HCT116 (cell line): Measurements from ENCODE around the gene ZDBF2. TPM values are rescaled to one million over a fixed set of nuclear protein-coding genes. Genes with fewer than 3 reads are reported as not detected.

Experiments
- ATAC-seq: fragments of 200-7000 bp; cut with Tn5 transposase; 2 replicates; pipeline ENCODE4 v1.9.1; 2020; ENCODE audit warnings: mild to moderate bottlenecking, moderate library complexity
- BruUV-seq: library from RNA; stranded (reverse); fragments of 400-500 nt; replicated peaks from 2 replicates; lab custom pipeline; 2021; lab: Mats Ljungman, UMichigan
- CTCF ChIA-PET: fragments of 300-600 bp; sonication (Branson Sonifier 250); formaldehyde crosslinking; loops from one replicate; lab custom pipeline; 2021; ENCODE audit warnings: antibody characterized with exemption; lab: Charles Lee
- POLR2A ChIA-PET: fragments of 300-600, 350-600 bp; sonication (Branson Sonifier 250); formaldehyde crosslinking; loops from one replicate; lab custom pipeline; 2021; ENCODE audit warnings: antibody characterized with exemption; lab: Charles Lee
- RAD21 ChIA-PET, 2 experiments: fragments of 300-600 bp; sonication (Branson Sonifier 250); formaldehyde crosslinking; loops; one replicate each; lab custom pipeline; 2023; ENCODE audit warnings: low total read pairs in 2 of 2; ENCODE audit not compliant: uncharacterized antibody in 2 of 2, unreplicated experiment in 2 of 2, low non-redundant PET in 1 of 2; lab: Charles Lee
- DNase-seq: peaks from one replicate; pipeline ENCODE4 v3.0.0-alpha.2; 2010; ENCODE audit warnings: low read depth, low spot score
- H2AFZ ChIP-seq: fragments of 200-600 bp; shearing (Covaris generic), sonication (generic); 2 replicates; pipeline ENCODE4 v1.6.1; 2017; ENCODE audit warnings: low read depth, mixed run types, mixed read lengths, antibody characterized with exemption, low read length; ENCODE audit not compliant: poor library complexity, severe bottlenecking
- H3K27ac ChIP-seq: 2 replicates; pipeline ENCODE4 v1.5.1; 2012; ENCODE audit warnings: low read depth, low read length
- H3K27me3 ChIP-seq: fragments of 200-600 bp; sonication (generic); 2 replicates; pipeline ENCODE4 v1.6.1; 2016; ENCODE audit warnings: mixed run types, low read length, mixed read lengths; ENCODE audit not compliant: insufficient read depth
- H3K36me3 ChIP-seq, 2 experiments: fragments of 200-500 bp in 1 of 2; fragments of 200-600 bp in 1 of 2; sonication (Bioruptor generic) in 1 of 2; sonication (generic) in 1 of 2; 2 replicates each; pipeline versions ENCODE4 v1.5.1 to v1.6.1; 2014 to 2016; ENCODE audit warnings: low read length in 2 of 2, inconsistent platforms in 1 of 2, mixed read lengths in 1 of 2, mixed run types in 1 of 2; ENCODE audit not compliant: insufficient read depth in 2 of 2, control insufficient read depth in 1 of 2
- H3K4me1 ChIP-seq, 2 experiments: fragments of 200-600 bp in 1 of 2; sonication (generic) in 1 of 2; 2 replicates each; pipeline versions ENCODE4 v1.5.1 to v1.6.1; 2012 to 2017; ENCODE audit warnings: low read length in 2 of 2, inconsistent platforms in 1 of 2, mild to moderate bottlenecking in 1 of 2, mixed read lengths in 1 of 2, mixed run types in 1 of 2, moderate library complexity in 1 of 2; ENCODE audit not compliant: insufficient read depth in 2 of 2, control insufficient read depth in 1 of 2
- H3K4me2 ChIP-seq: fragments of 200-600 bp; sonication (generic); 2 replicates; pipeline ENCODE4 v1.6.1; 2017; ENCODE audit warnings: mixed run types, low read length, mixed read lengths
- H3K4me3 ChIP-seq, 2 experiments: fragments of 200-600 bp in 1 of 2; sonication (generic) in 1 of 2; replicated peaks in 1 of 2; 2 replicates each; pipeline ENCODE4 v1.5.1; 2011 to 2016; ENCODE audit warnings: low read length in 2 of 2, control low read depth in 1 of 2, low read depth in 1 of 2, mild to moderate bottlenecking in 1 of 2, mixed read lengths in 1 of 2, mixed run types in 1 of 2
- H3K79me2 ChIP-seq: fragments of 200-600 bp; sonication (generic); 2 replicates; pipeline ENCODE4 v1.6.1; 2017; ENCODE audit warnings: mild to moderate bottlenecking, mixed run types, low read length, moderate library complexity, mixed read lengths; ENCODE audit not compliant: insufficient read depth
- H3K9ac ChIP-seq: fragments of 200-600 bp; sonication (generic); 2 replicates; pipeline ENCODE4 v1.6.1; 2016; ENCODE audit warnings: low read length, mixed read lengths
- H3K9me2 ChIP-seq: fragments of 200-600 bp; sonication (generic), shearing (Covaris generic); 2 replicates; pipeline ENCODE4 v1.6.1; 2017; ENCODE audit warnings: mixed run types, mild to moderate bottlenecking, moderate library complexity; ENCODE audit not compliant: insufficient read depth
- H3K9me3 ChIP-seq, 2 experiments: fragments of 200-500 bp in 1 of 2; fragments of 200-600 bp in 1 of 2; sonication (Bioruptor generic) in 1 of 2; sonication (generic) in 1 of 2; 2 replicates each; pipeline ENCODE4 v1.6.1; 2014 to 2017; ENCODE audit warnings: low read length in 2 of 2, mixed read lengths in 2 of 2, inconsistent platforms in 1 of 2, low read depth in 1 of 2, mild to moderate bottlenecking in 1 of 2, mixed run types in 1 of 2, moderate library complexity in 1 of 2; ENCODE audit not compliant: control insufficient read depth in 1 of 2, insufficient read depth in 1 of 2
- H4K20me1 ChIP-seq: fragments of 200-600 bp; sonication (generic), shearing (Covaris generic); 2 replicates; pipeline ENCODE4 v1.6.1; 2017; ENCODE audit warnings: mixed run types, mild to moderate bottlenecking, moderate library complexity; ENCODE audit not compliant: insufficient read depth
- CEBPB ChIP-seq: IDR thresholded peaks from 2 replicates; pipeline ENCODE4 v1.6.1; 2012; ENCODE audit warnings: low read depth
- EGR1 ChIP-seq: IDR thresholded peaks from 2 replicates; pipeline ENCODE4 v1.6.1; 2012; ENCODE audit warnings: low read depth
- ELF1 ChIP-seq: IDR thresholded peaks from 2 replicates; pipeline ENCODE4 v1.6.1; 2012; ENCODE audit warnings: low read depth, borderline replicate concordance
- EZH2 ChIP-seq: fragments of 200-600 bp; sonication (generic); IDR thresholded peaks from 2 replicates; pipeline ENCODE4 v1.6.1; 2017; ENCODE audit warnings: antibody characterized with exemption, mixed run types
- JUND ChIP-seq: IDR thresholded peaks from 2 replicates; pipeline ENCODE4 v1.6.1; 2012
- POLR2A ChIP-seq: IDR thresholded peaks from 2 replicates; pipeline ENCODE4 v1.7.0; 2011; ENCODE audit warnings: borderline replicate concordance; ENCODE audit not compliant: insufficient read depth, insufficient read length; ENCODE audit errors: extremely low read depth
- POLR2AphosphoS5 ChIP-seq: IDR thresholded peaks from 2 replicates; pipeline ENCODE4 v1.6.1; 2011; ENCODE audit warnings: mild to moderate bottlenecking, low read depth, low read length, moderate library complexity
- RAD21 ChIP-seq: IDR thresholded peaks from 2 replicates; pipeline ENCODE4 v1.6.1; 2012; ENCODE audit warnings: low read depth, mild to moderate bottlenecking
- SIN3A ChIP-seq: IDR thresholded peaks from 2 replicates; pipeline ENCODE4 v1.6.1; 2012; ENCODE audit warnings: low read depth
- SP1 ChIP-seq: IDR thresholded peaks from 2 replicates; pipeline ENCODE4 v1.6.1; 2012; ENCODE audit warnings: low read depth
- YY1 ChIP-seq: IDR thresholded peaks from 2 replicates; pipeline ENCODE4 v1.6.1; 2011; ENCODE audit warnings: low read length, low read depth, moderate library complexity, mild to moderate bottlenecking; ENCODE audit not compliant: insufficient replicate concordance; ENCODE audit errors: extremely low read depth
- intact Hi-C: fragments of 100-400 bp; cut with micrococcal nuclease; formaldehyde crosslinking; loops from 2 replicates; pipeline ENCODE4 v1.10.0; 2022
- total RNA-seq: library from RNA; stranded (reverse); gene quantifications from one replicate; pipeline ENCODE4 v1.2.1, GENCODE V29; 2021; ENCODE audit not compliant: unreplicated experiment
- TF ChIP-seq, protein P1 (sequence below): IDR thresholded peaks from 2 replicates; pipeline ENCODE4 v1.6.1; 2012
- TF ChIP-seq, protein P2 (sequence below): IDR thresholded peaks from 2 replicates; pipeline ENCODE4 v1.6.1; 2012
- TF ChIP-seq, protein P3 (sequence below): IDR thresholded peaks from 2 replicates; pipeline ENCODE4 v1.6.1; 2012; ENCODE audit warnings: low read depth

Gene ZDBF2
- total RNA-seq, 1 experiment from 2014 or later, result 9.2 TPM

DNA sequence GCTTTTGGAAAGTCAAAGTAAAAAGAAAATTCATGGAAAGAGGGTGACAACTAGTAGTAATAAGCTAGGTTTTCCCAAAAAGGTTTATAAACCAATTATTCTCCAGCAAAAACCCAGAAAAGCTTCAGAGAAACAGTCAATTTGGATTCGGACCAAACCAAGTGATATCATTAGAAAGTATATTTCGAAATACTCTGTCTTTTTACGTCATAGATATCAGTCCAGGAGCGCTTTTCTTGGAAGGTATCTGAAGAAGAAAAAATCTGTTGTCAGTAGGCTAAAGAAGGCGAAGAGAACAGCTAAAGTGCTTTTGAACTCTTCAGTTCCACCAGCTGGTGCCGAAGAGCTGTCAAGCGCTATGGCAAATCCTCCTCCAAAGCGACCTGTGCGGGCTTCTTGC lies 36.6 kb downstream of the ZDBF2 start:
- POLR2A ChIA-PET, result interaction anchor here (1.5 kb wide), 1 partner anchor 11 kb away, joined by 3 read pairs; no protein-coding TSS in a partner anchor
- Histone ChIP-seq H3K36me3 (no peaks in the 10 kb centered on the region), H3K27me3 (no peaks in the 10 kb centered on the region), H3K4me1 (no peaks in the 10 kb centered on the region), H3K79me2 (no peaks in the 10 kb centered on the region), H3K9me2 (no peaks in the 10 kb centered on the region), H3K9me3 (no peaks in the 10 kb centered on the region), H3K27ac (no peak overlapping the region), H3K4me2 (no peak overlapping the region), H4K20me1 (no peaks in the 10 kb centered on the region), H3K4me3 (no peak overlapping the region), H3K9ac (no peak overlapping the region), H2AFZ (no peak overlapping the region)
- ATAC-seq (no peak), DNase-seq (no peak)
- intact Hi-C loops, result no loop called here
- CTCF ChIA-PET, result no interaction called here
- BruUV-seq, result no TSS peak
- TF ChIP-seq, protein P1, sequence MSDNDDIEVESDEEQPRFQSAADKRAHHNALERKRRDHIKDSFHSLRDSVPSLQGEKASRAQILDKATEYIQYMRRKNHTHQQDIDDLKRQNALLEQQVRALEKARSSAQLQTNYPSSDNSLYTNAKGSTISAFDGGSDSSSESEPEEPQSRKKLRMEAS, result no peak
- TF ChIP-seq, protein P2, sequence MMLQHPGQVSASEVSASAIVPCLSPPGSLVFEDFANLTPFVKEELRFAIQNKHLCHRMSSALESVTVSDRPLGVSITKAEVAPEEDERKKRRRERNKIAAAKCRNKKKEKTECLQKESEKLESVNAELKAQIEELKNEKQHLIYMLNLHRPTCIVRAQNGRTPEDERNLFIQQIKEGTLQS, result no peak
- TF ChIP-seq, protein P3, sequence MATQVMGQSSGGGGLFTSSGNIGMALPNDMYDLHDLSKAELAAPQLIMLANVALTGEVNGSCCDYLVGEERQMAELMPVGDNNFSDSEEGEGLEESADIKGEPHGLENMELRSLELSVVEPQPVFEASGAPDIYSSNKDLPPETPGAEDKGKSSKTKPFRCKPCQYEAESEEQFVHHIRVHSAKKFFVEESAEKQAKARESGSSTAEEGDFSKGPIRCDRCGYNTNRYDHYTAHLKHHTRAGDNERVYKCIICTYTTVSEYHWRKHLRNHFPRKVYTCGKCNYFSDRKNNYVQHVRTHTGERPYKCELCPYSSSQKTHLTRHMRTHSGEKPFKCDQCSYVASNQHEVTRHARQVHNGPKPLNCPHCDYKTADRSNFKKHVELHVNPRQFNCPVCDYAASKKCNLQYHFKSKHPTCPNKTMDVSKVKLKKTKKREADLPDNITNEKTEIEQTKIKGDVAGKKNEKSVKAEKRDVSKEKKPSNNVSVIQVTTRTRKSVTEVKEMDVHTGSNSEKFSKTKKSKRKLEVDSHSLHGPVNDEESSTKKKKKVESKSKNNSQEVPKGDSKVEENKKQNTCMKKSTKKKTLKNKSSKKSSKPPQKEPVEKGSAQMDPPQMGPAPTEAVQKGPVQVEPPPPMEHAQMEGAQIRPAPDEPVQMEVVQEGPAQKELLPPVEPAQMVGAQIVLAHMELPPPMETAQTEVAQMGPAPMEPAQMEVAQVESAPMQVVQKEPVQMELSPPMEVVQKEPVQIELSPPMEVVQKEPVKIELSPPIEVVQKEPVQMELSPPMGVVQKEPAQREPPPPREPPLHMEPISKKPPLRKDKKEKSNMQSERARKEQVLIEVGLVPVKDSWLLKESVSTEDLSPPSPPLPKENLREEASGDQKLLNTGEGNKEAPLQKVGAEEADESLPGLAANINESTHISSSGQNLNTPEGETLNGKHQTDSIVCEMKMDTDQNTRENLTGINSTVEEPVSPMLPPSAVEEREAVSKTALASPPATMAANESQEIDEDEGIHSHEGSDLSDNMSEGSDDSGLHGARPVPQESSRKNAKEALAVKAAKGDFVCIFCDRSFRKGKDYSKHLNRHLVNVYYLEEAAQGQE, result no peak
- no peak for TF ChIP-seq POLR2A
- TF ChIP-seq EZH2, result no peak
- TF ChIP-seq SP1, result no peak
- TF ChIP-seq EGR1, result no peak
- no peak for TF ChIP-seq SIN3A
- no peak for TF ChIP-seq POLR2AphosphoS5
- no peak for TF ChIP-seq YY1
- TF ChIP-seq RAD21, result no peak
- TF ChIP-seq CEBPB, result no peak
- no peak for TF ChIP-seq JUND
- TF ChIP-seq ELF1, result no peak
- RAD21 ChIA-PET, result no interaction called here
